ENCODE measurements around the gene GSDMA. TPM values are rescaled to one million over a fixed set of nuclear protein-coding genes. Genes with fewer than 3 reads are reported as not detected.
A peak's percentile ranks its signal among the peaks of the same experiment; 100 is the strongest.

The GSDMA gene
- total and polyA plus RNA-seq, 4 donors = 0.06 to 0.23 (median 0.13) TPM

- H3K27ac ChIP-seq (ENCODE audit: low read depth in 1 of 2, low read length in 2 of 2) = peak overlapping the region; percentile 26 to 50
- 2% methylated on average over 55 of the region's 55 CpGs for WGBS
Observed at GRCh38 chr17:39952680-39953470, 9.9 kb upstream of the GSDMA start.

More at GRCh38 chr17:39952680-39953470, 9.9 kb upstream of the GSDMA start:
- Histone ChIP-seq H3K36me3 (ENCODE audit: control insufficient read depth in 4 of 4, insufficient read depth in 3 of 4, low read depth in 1 of 4, low read length in 3 of 4) (no peaks in the 10 kb centered on the region), H3K4me3 (ENCODE audit: low read depth in 1 of 3, low read length in 3 of 3) (peak overlapping the region; percentile 20 to 45 (median 34)), H3K9ac (ENCODE audit: low read depth in 1 of 2, low read length in 2 of 2) (no peak overlapping the region), H3K9me3 (ENCODE audit: control insufficient read depth in 4 of 4, low read length in 3 of 4) (no peaks in the 10 kb centered on the region), H3K27me3 (ENCODE audit: control insufficient read depth in 4 of 4, insufficient read depth in 4 of 4, low read length in 3 of 4) (no peaks in the 10 kb centered on the region), H3K4me1 (ENCODE audit: control insufficient read depth in 4 of 4, insufficient read depth in 4 of 4, low read length in 3 of 4) (peaks cover 13 to 30% (median 18%) of the 10 kb centered on the region in 4 donors)
- peak; percentile 100 for DNase-seq (ENCODE audit: low spot score)
- TF ChIP-seq EGR1 (IDR thresholded peaks at IDR 0.05; ENCODE audit: low read depth in 2 of 2) (peak; percentile 57 to 80), JUND (IDR thresholded peaks at IDR 0.05) (no peak), NR2F2 (IDR thresholded peaks at IDR 0.05) (no peak), SP1 (IDR thresholded peaks at IDR 0.05) (peak; percentile 33), GABPA (IDR thresholded peaks at IDR 0.05 in 1 of 2, conservative IDR thresholded peaks at IDR 0.05 in 1 of 2) (no peak), FOXA2 (IDR thresholded peaks at IDR 0.05) (no peak), ATF3 (IDR thresholded peaks at IDR 0.05) (no peak), TAF1 (conservative IDR thresholded peaks at IDR 0.05) (no peak), FOXA1 (IDR thresholded peaks at IDR 0.05) (no peak), CTCF (IDR thresholded peaks at IDR 0.05; ENCODE audit: low read depth, low read length, missing input control) (no peak), HNF4A (conservative IDR thresholded peaks at IDR 0.05) (peak; percentile 32 to 53), MAX (IDR thresholded peaks at IDR 0.05) (no peak), REST (IDR thresholded peaks at IDR 0.05) (peak; percentile 42), HNF4G (IDR thresholded peaks at IDR 0.05) (no peak), YY1 (IDR thresholded peaks at IDR 0.05) (peak; percentile 40), ZBTB33 (IDR thresholded peaks at IDR 0.05) (no peak), RAD21 (IDR thresholded peaks at IDR 0.05) (no peak), RXRA (IDR thresholded peaks at IDR 0.05) (peak in 1 of 2 donors; percentile 4)
